H9 (cell line): ENCODE data around the gene SNAPC2. TPM values are rescaled to one million over a fixed set of nuclear protein-coding genes. Genes with fewer than 3 reads are reported as not detected.

Experiments used
- DNase-seq: peaks from one replicate; pipeline ENCODE4 v3.0.0-alpha.2; 2017
- H2AFZ ChIP-seq: one replicate; pipeline ENCODE4 v1.6.1; 2013; ENCODE audit warnings: mild to moderate bottlenecking, low read length, control low read depth, moderate library complexity
- H2AK5ac ChIP-seq: 2 replicates; pipeline ENCODE4 v1.6.1; 2013; ENCODE audit warnings: low read length, control low read depth, mixed read lengths; ENCODE audit not compliant: insufficient read length
- H2BK120ac ChIP-seq: one replicate; pipeline ENCODE4 v1.6.1; 2013; ENCODE audit warnings: low read depth, mild to moderate bottlenecking, low read length, control low read depth, inconsistent platforms; ENCODE audit not compliant: poor library complexity, severe bottlenecking
- H2BK12ac ChIP-seq: 2 replicates; pipeline ENCODE4 v1.6.1; 2013; ENCODE audit warnings: low read length, control low read depth, mixed read lengths, low read depth; ENCODE audit not compliant: insufficient read length
- H2BK15ac ChIP-seq: 2 replicates; pipeline ENCODE4 v1.6.1; 2013; ENCODE audit warnings: low read depth, low read length, control low read depth
- H2BK20ac ChIP-seq: one replicate; pipeline ENCODE4 v1.6.1; 2013; ENCODE audit warnings: low read depth, mild to moderate bottlenecking, low read length, control low read depth, inconsistent platforms; ENCODE audit not compliant: poor library complexity, severe bottlenecking
- H2BK5ac ChIP-seq: 2 replicates; pipeline ENCODE4 v1.6.1; 2013; ENCODE audit warnings: low read length, control low read depth, mixed read lengths; ENCODE audit not compliant: insufficient read length
- H3K14ac ChIP-seq: 2 replicates; pipeline ENCODE4 v1.6.1; 2013; ENCODE audit warnings: low read length, control low read depth; ENCODE audit not compliant: insufficient read depth
- H3K18ac ChIP-seq: 2 replicates; pipeline ENCODE4 v1.6.1; 2013; ENCODE audit warnings: low read depth, mild to moderate bottlenecking, mixed read lengths, low read length, control low read depth; ENCODE audit not compliant: insufficient read length
- H3K23ac ChIP-seq: 2 replicates; pipeline ENCODE4 v1.6.1; 2013; ENCODE audit warnings: low read length, control low read depth, mixed read lengths, low read depth; ENCODE audit not compliant: insufficient read length
- H3K23me2 ChIP-seq: 2 replicates; pipeline ENCODE4 v1.6.1; 2013; ENCODE audit warnings: low read depth, mild to moderate bottlenecking, mixed read lengths, low read length, control low read depth; ENCODE audit not compliant: insufficient read length, poor library complexity, severe bottlenecking
- H3K27ac ChIP-seq: 2 replicates; pipeline ENCODE4 v1.5.1; 2013; ENCODE audit warnings: low read length, control low read depth, mixed read lengths, low read depth; ENCODE audit not compliant: insufficient read length
- H3K27me3 ChIP-seq: 2 replicates; pipeline ENCODE4 v1.6.1; 2013; ENCODE audit warnings: low read length, control low read depth, inconsistent platforms; ENCODE audit not compliant: insufficient read depth
- H3K4ac ChIP-seq: 2 replicates; pipeline ENCODE4 v1.6.1; 2013; ENCODE audit warnings: low read depth, mild to moderate bottlenecking, control low read depth, inconsistent platforms, low read length, moderate library complexity
- H3K4me1 ChIP-seq: 2 replicates; pipeline ENCODE4 v1.6.1; 2013; ENCODE audit warnings: low read length, control low read depth, inconsistent platforms; ENCODE audit not compliant: insufficient read depth
- H3K4me2 ChIP-seq: 2 replicates; pipeline ENCODE4 v1.6.1; 2013; ENCODE audit warnings: low read length, control low read depth, mixed read lengths; ENCODE audit not compliant: insufficient read length, insufficient read depth
- H3K56ac ChIP-seq: 2 replicates; pipeline ENCODE4 v1.6.1; 2013; ENCODE audit warnings: low read depth, mild to moderate bottlenecking, mixed read lengths, low read length, control low read depth; ENCODE audit not compliant: insufficient read length
- H3K79me1 ChIP-seq: 2 replicates; pipeline ENCODE4 v1.6.1; 2013; ENCODE audit warnings: low read depth, mild to moderate bottlenecking, moderate library complexity, low read length, control low read depth, inconsistent platforms; ENCODE audit not compliant: insufficient read depth, poor library complexity, severe bottlenecking
- H3K79me2 ChIP-seq: 2 replicates; pipeline ENCODE4 v1.6.1; 2013; ENCODE audit warnings: low read length, control low read depth, inconsistent platforms; ENCODE audit not compliant: insufficient read depth
- H3K9ac ChIP-seq: 2 replicates; pipeline ENCODE4 v1.6.1; 2013; ENCODE audit warnings: low read length, control low read depth, mixed read lengths; ENCODE audit not compliant: insufficient read length; ENCODE audit errors: extremely low read depth
- H3K9me3 ChIP-seq: one replicate; pipeline ENCODE4 v1.6.1; 2013; ENCODE audit warnings: low read depth, low read length, inconsistent platforms; ENCODE audit not compliant: control insufficient read depth
- H3T11ph ChIP-seq: one replicate; pipeline ENCODE4 v1.6.1; 2013; ENCODE audit warnings: mild to moderate bottlenecking, low read length, control low read depth, inconsistent platforms
- H4K20me1 ChIP-seq: one replicate; pipeline ENCODE4 v1.6.1; 2013; ENCODE audit not compliant: control insufficient read depth, insufficient read length, insufficient read depth
- H4K5ac ChIP-seq: 2 replicates; pipeline ENCODE4 v1.6.1; 2013; ENCODE audit warnings: low read depth, mild to moderate bottlenecking, mixed read lengths, low read length, control low read depth; ENCODE audit not compliant: insufficient read length
- H4K8ac ChIP-seq: replicated peaks from 2 replicates; pipeline ENCODE4 v1.6.1; 2013; ENCODE audit warnings: low read length, control low read depth, mixed read lengths, low read depth; ENCODE audit not compliant: insufficient read length
- H4K91ac ChIP-seq: 2 replicates; pipeline ENCODE4 v1.6.1; 2013; ENCODE audit warnings: low read depth, mild to moderate bottlenecking, moderate library complexity, mixed read lengths, low read length, control low read depth; ENCODE audit not compliant: insufficient read length
- H3K27ac Mint-ChIP-seq, 3 experiments: 2 replicates in 2 of 3; 3 replicates in 1 of 3; pipeline ENCODE4 v1.8.0; 2020 to 2021; ENCODE audit warnings: mixed read lengths in 3 of 3, mild to moderate bottlenecking in 1 of 3, moderate library complexity in 1 of 3
- H3K27me3 Mint-ChIP-seq: 2 replicates; pipeline ENCODE4 v1.8.0; 2021; ENCODE audit warnings: low read depth, mild to moderate bottlenecking, moderate library complexity, mixed read lengths
- H3K36me3 Mint-ChIP-seq, 3 experiments: 2 replicates in 2 of 3; 3 replicates in 1 of 3; pipeline ENCODE4 v1.8.0; 2020 to 2021; ENCODE audit warnings: low read depth in 3 of 3, mixed read lengths in 3 of 3; ENCODE audit not compliant: insufficient read depth in 1 of 3
- H3K4me1 Mint-ChIP-seq, 2 experiments: 2 replicates each; pipeline ENCODE4 v1.8.0; 2020; ENCODE audit warnings: mixed read lengths in 2 of 2
- H3K4me3 Mint-ChIP-seq, 2 experiments: 2 replicates in 1 of 2; 3 replicates in 1 of 2; pipeline ENCODE4 v1.8.0; 2020 to 2021; ENCODE audit warnings: mild to moderate bottlenecking in 2 of 2, mixed read lengths in 2 of 2, moderate library complexity in 1 of 2
- H3K9me3 Mint-ChIP-seq, 2 experiments: 2 replicates in 1 of 2; 3 replicates in 1 of 2; pipeline ENCODE4 v1.8.0; 2020; ENCODE audit warnings: mild to moderate bottlenecking in 2 of 2, mixed read lengths in 2 of 2, moderate library complexity in 1 of 2
- WGBS: extraction: QIAGEN DNeasy Blood & Tissue Kit; methylation state at CpG from one replicate; pipeline ENCODE4 v1.1.7; 2013; ENCODE audit warnings: missing lambda C conversion rate, low lambda C conversion rate, mixed read lengths; ENCODE audit not compliant: insufficient read length; ENCODE audit errors: extremely low coverage; 5-methylcytosine and 5-hydroxymethylcytosine counted together
- total RNA-seq: library from RNA; stranded (reverse); gene quantifications from 2 replicates; pipeline ENCODE4 v1.2.1, GENCODE V29; 2021
- TF ChIP-seq, protein P1 (sequence below): fragments of 200-600 bp; sonication (generic); conservative IDR thresholded peaks from 3 replicates; pipeline ENCODE4 v1.8.0; 2021; ENCODE audit warnings: antibody characterized with exemption, mild to moderate bottlenecking

The SNAPC2 gene
- total RNA-seq, 1 experiment from 2014 or later, result 17.8 TPM

DNA sequence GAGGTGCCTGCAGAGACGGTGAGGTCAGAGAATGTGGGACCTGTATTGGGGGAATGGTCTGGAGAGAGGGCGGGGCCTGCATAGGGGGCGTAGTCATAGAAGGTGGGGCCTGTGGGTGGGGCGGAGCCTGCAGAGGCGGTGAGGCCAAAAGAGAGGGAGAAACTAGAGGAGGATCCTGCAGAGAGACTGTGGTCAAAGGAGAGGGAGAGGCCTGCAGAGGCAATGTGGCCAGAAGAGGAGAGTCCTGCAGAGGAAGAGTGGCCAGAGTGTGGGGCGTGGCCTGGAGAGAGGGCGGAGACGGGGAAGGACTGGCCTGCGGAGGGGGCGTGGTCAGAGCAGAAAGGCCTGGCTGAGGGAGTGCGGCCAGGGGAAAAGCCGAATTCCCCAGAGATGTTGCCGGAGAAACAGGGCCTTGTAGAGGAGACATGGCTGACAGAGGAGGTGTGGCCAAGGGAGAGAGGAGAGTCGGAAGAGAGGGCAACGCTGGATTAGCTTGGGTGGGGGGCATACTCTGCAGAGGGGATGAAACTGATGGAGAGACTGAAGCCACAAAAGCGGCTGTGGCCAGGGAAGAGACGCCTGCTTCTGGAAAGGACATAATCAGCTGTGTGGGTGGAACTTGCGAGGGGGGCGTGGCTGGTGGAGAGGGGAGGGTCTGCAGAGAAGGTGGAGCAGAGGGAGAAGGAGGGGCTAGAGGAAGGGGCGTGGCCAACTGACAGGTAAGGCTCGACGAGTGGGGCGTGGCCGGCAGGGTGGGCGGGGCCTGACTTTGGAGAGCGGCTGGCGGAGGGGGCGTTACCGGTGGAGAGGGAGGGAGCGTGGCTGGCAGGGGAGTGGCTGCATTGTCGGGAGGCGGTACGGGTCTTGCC, 48.5 kb upstream of the SNAPC2 start:
- Histone ChIP-seq H4K91ac (no peak overlapping the region), H3K23ac (no peak overlapping the region), H3K9ac (no peak overlapping the region), H3K79me1 (no peaks in the 10 kb centered on the region), H3K27me3 (peaks cover 1% of the 10 kb centered on the region; the same call in 1 of the 2 replicates), H4K5ac (no peak overlapping the region), H3K56ac (no peak overlapping the region), H2BK5ac (no peak overlapping the region), H3K18ac (no peak overlapping the region), H3K27ac (no peak overlapping the region), H4K8ac (no peak overlapping the region), H3T11ph (no peak overlapping the region), H2BK12ac (no peak overlapping the region), H2BK20ac (no peak overlapping the region), H3K4me2 (peak overlapping the region; percentile 24), H3K79me2 (no peaks in the 10 kb centered on the region), H3K4me1 (no peaks in the 10 kb centered on the region; the same call in 1 of the 2 replicates), H4K20me1 (peaks cover 2% of the 10 kb centered on the region), H3K4ac (no peak overlapping the region), H2AK5ac (no peak overlapping the region), H3K23me2 (peaks cover 22% of the 10 kb centered on the region), H2BK15ac (no peak overlapping the region), H2AFZ (no peak overlapping the region), H3K9me3 (no peaks in the 10 kb centered on the region), H3K14ac (no peak overlapping the region), H2BK120ac (no peak overlapping the region)
- Mint-ChIP-seq H3K27ac (peak overlapping the region; percentile 83 to 99 (median 98)), H3K36me3 (peaks cover 0 to 6% (median 5%) of the 10 kb centered on the region in 3 experiments; a peak in 4 of 7 replicates), H3K27me3 (peaks cover 21% of the 10 kb centered on the region), H3K4me3 (peak overlapping the region; percentile 42 to 73), H3K9me3 (no peaks in the 10 kb centered on the region), H3K4me1 (peaks cover 17 to 35% of the 10 kb centered on the region in 2 experiments)
- TF ChIP-seq, protein P1, sequence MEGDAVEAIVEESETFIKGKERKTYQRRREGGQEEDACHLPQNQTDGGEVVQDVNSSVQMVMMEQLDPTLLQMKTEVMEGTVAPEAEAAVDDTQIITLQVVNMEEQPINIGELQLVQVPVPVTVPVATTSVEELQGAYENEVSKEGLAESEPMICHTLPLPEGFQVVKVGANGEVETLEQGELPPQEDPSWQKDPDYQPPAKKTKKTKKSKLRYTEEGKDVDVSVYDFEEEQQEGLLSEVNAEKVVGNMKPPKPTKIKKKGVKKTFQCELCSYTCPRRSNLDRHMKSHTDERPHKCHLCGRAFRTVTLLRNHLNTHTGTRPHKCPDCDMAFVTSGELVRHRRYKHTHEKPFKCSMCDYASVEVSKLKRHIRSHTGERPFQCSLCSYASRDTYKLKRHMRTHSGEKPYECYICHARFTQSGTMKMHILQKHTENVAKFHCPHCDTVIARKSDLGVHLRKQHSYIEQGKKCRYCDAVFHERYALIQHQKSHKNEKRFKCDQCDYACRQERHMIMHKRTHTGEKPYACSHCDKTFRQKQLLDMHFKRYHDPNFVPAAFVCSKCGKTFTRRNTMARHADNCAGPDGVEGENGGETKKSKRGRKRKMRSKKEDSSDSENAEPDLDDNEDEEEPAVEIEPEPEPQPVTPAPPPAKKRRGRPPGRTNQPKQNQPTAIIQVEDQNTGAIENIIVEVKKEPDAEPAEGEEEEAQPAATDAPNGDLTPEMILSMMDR, result no peak
- WGBS, result no CpG with 5 or more reads among the region's 33 CpGs
- peak; percentile 99 for DNase-seq
